SK-N-SH treated with all-trans-retinoic acid at 6 μM for 48 hours (cell line): ENCODE results near the gene OR13A1.
"Not testable (repeated sequence)": the region's sequence is repeated elsewhere in the genome, so short reads cannot be mapped to it uniquely, and the experiment has no call there.

Source experiments
- ARNTL ChIP-seq: fragments of 450-650 bp; formaldehyde crosslinking; IDR thresholded peaks from 2 replicates; pipeline ENCODE4 v1.5.0; 2020; ENCODE audit warnings: low read depth, mild to moderate bottlenecking, moderate library complexity, borderline replicate concordance
- TCF4 ChIP-seq: fragments of 250-450 bp; sonication (Bioruptor Pico); IDR thresholded peaks from 2 replicates; pipeline ENCODE4 v1.8.0; 2021; ENCODE audit warnings: mild to moderate bottlenecking, moderate library complexity, borderline replicate concordance
- ZFP30 ChIP-seq: fragments of 450-650 bp; formaldehyde crosslinking; IDR thresholded peaks from 2 replicates; pipeline ENCODE4 v1.5.0; 2022; ENCODE audit warnings: mild to moderate bottlenecking, moderate library complexity
- TF ChIP-seq, protein P1 (sequence below): fragments of 250-450 bp; sonication (Bioruptor Pico); IDR thresholded peaks from 2 replicates; pipeline ENCODE4 v1.8.0; 2020; ENCODE audit warnings: mild to moderate bottlenecking, moderate library complexity, borderline replicate concordance

DNA sequence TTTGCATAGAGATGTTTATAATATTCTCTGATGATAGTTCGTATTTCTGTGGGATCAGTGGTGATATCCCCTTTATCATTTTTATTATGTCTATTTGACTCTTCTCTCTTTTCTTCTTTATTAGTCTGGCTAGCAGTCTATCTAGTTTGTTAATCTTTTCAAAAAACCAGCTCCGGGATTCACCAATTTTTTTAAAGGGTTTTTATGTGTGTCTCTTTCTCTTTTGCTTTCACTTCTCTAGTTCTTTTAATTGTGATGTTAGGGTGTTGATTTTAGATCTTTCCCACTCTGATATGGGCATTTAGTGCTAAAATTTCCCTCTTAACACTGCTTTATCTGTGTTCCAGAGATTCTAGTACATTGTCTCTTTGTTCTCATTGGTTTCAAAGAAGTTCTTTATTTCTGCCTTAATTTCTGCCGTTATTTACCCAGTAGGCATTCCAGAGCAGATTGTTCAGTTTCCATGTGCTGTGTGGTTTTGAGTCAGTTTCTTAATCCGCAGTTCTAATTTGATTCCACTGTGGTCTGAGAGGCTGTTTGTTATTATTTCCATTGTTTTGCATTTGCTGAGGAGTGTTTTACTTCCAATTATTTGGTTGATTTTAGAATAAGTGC is 17.0 kb downstream of the OR13A1 start:
- TF ChIP-seq, protein P1, sequence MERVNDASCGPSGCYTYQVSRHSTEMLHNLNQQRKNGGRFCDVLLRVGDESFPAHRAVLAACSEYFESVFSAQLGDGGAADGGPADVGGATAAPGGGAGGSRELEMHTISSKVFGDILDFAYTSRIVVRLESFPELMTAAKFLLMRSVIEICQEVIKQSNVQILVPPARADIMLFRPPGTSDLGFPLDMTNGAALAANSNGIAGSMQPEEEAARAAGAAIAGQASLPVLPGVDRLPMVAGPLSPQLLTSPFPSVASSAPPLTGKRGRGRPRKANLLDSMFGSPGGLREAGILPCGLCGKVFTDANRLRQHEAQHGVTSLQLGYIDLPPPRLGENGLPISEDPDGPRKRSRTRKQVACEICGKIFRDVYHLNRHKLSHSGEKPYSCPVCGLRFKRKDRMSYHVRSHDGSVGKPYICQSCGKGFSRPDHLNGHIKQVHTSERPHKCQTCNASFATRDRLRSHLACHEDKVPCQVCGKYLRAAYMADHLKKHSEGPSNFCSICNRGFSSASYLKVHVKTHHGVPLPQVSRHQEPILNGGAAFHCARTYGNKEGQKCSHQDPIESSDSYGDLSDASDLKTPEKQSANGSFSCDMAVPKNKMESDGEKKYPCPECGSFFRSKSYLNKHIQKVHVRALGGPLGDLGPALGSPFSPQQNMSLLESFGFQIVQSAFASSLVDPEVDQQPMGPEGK (CRISPR knock-in tag) = not testable (repeated sequence)
- not testable (repeated sequence) for TF ChIP-seq TCF4, ARNTL, ZFP30 (CRISPR knock-in tag)
